ENCODE data around the gene PPP1R13B.

Gene PPP1R13B

DNA sequence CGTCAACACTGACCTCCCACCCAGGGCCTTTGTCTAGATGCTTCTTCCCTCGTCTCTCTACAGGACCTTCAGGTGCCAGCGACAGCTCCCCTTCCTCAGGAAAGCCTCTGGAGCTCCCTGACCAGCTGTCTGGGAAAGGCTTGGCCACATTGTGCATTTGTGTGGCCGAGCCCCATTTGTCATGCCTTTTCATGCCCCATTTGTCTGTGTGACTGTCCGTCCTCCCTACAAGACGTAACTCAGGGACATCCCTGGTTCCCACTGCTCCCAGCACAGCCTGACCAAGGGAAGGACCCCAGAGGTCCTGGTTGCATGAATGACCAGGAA lies 107.9 kb downstream of the PPP1R13B start:
- no peak for DNase-seq

DNA sequence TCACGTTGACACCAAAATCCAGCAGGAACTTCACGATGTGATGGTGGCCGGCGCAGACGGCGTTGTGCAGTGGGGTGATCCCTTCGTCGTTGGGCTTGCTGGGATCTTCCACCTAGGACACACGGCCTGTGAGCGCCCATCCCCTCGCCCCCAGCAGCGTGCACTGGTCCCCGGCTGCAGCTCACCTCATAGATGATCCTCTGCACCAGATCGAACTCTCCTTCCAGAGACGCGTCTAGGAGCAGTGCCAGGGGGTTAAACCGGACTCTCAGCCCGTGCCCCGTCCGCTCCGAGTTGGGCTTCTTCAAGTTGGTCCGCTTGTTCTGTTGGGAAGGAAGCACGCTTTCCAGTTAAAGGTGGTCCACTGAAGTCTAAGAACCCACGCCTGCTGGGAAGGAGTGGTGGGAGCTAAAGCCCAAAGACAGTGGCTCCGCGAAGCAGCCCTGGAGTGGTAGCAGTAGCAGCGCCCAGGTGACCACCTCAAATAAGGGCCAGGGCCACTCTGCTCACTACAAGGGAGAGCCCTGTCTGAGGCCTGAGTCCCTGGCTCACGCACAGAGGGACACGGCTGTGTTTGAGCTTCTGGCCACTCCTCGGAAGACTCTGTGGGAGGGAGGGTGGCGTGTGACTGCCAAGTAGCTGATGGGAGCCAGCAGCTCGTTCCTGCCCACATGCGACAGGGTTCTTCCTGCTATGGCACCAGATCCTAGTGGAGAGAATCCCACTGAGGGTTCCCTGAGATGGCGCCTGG lies 108.5 kb downstream of the PPP1R13B start:
- no peak for DNase-seq

DNA sequence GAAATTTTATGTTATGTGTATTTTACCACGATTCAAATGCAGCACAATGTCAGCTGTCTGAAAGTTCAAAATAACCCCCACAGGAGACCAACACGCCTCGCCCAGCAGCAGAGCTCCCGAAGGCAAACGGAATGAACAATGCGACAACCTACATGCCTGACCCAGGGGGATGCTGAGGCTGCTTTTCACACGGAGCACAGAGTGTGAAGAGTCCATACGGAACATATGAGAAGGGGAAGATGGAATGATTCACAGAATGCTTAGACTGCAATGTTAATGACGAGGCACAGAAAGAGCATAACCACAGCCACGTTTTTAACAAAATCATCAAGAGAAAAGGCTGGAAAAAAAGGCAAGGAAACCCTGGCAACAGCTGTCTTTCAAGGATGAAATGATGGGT lies 109.2 kb downstream of the PPP1R13B start:
- DNase-seq = no peak

DNA sequence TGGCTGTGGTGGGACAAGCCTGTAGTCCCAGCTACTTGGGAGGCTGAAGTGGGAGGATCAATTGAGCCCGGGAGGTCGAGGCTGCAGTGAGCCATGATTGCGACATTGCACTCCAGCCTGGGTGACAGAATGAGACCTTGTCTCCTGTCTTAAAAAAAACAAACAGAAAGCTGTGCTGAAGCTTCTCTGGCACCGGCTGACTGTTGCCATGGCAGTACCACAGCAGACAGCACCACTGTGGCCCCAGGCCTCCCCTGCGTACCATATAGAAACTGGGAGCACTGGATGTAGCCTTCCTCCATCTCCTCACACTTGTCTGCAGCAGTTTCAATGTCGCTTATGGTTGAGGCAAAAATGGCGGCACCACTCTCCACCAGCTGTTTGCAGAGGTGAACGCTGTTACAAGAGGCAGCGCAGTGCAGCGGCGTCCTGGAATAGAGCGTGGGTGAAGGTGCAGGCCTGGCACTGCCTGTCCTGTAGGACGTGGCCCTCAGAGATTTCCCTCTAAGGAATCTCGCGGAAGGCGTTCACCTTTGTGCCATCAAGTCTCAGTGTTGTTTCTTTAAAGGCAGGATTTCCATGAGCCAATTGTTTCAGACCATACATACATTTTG lies 109.8 kb downstream of the PPP1R13B start:
- DNase-seq = no peak

DNA sequence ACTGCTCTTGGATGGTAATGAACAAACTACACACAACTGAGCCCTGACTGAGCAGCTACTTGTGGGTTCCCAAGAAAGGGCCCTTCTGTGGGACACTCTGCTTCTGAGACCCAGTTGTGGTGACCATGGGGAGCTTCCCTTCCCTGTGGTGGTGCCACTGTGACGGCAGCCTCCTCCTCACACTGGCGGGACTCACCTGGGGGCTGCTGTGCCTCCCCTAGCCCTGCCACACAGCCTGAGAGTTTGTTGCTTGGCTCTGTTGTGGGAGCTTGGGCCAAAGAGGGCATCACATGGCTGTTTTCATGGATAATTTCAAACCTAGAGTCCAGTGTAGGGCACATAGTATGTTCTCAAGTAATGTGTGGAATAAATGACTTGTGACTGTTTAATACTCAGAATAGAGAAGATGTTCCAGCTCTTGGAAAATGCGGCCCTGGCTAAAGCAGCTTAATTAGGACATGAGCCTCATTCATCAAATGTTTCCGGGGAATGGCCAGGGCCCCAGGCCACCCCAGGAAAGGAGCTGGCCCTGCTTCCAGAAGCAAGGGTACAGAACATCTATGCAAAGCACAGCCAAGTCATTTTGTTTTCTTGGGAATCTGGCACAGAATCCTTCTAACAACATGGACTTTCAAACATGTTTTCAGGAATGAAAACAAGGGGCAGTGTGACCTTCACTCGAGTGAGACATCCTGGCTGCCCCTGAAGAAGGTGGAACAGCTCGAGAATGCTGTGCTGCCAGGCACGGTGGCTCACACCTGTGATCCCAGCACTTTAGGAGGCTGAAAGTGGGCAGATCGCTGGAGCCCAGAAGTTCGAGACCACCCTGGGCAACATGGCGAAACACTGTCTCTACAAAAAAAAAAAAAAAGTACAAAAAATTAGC lies 110.6 kb downstream of the PPP1R13B start:
- DNase-seq = no peak

DNA sequence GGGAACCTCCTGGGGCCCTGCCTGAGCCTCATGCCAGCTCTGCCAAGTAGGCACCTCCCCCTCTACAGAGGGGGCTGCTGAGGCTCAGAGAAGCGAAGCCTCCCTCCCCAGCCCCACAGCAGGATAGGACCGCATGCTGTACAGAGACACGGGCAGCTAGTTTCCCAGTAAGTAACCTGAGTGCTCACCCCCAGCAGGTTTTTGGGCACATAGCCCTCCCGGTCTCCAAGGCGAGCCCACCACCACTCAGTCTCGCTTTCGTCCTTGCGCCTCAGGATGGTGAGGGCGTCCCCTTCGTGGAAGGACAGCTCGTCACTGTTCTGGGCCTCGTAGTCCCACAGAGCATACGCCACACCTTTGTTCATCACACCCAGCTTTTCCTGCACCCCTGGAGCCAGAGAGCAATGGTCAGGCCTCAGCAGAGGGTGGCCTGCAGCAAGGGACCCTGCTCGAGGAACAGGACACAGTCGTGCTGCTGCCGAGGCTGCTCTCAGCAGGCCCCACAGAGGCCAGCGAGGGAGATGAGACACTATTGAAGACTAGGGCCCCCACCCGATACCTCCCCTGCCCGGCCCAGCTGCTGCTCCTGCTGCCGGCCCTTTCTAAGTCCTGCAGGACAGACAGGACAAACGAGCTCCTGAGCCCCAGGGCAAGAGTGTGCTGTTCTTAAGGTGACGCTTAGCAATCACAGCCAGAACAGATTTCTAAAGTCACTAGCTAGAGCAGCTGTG lies 111.4 kb downstream of the PPP1R13B start:
- DNase-seq = no peak

DNA sequence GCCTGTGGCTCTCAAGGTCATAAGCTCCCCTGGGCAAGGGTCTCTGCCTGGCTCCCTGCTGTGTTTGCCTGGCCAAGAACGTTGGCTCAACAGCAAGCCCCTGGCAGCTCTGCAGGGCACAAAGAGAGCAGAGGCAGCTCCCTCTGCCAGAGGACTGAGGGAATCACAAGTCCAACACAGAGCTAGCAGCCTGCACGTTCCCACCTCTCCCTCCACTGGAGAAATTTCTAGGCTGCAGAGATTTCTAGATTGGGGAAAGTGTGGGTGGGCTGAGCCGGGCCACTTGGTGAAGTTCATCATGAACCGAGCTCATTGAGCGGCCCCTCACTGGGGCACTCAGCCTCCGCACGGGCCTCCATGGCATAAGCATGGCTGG lies 111.9 kb downstream of the PPP1R13B start:
- DNase-seq = no peak

DNA sequence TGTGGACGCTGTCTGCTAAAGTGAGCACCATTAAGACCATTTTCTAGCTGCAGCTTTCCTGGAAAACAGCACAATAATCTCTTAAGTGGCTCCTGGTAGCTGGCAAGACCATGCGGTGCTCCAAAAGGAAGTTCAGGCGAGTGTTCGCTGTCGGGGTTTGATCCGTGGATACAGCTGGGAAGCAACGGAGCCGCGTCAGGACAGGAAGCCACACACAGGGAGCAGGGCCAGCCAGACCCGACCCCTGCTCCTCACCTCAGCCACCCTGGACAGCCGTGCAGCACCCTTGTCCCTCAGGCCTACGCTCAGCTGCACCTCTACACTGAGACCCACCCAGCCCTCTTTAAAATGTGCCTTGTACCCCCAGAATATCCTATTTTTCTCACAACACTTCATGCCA lies 112.4 kb downstream of the PPP1R13B start:
- DNase-seq = no peak

DNA sequence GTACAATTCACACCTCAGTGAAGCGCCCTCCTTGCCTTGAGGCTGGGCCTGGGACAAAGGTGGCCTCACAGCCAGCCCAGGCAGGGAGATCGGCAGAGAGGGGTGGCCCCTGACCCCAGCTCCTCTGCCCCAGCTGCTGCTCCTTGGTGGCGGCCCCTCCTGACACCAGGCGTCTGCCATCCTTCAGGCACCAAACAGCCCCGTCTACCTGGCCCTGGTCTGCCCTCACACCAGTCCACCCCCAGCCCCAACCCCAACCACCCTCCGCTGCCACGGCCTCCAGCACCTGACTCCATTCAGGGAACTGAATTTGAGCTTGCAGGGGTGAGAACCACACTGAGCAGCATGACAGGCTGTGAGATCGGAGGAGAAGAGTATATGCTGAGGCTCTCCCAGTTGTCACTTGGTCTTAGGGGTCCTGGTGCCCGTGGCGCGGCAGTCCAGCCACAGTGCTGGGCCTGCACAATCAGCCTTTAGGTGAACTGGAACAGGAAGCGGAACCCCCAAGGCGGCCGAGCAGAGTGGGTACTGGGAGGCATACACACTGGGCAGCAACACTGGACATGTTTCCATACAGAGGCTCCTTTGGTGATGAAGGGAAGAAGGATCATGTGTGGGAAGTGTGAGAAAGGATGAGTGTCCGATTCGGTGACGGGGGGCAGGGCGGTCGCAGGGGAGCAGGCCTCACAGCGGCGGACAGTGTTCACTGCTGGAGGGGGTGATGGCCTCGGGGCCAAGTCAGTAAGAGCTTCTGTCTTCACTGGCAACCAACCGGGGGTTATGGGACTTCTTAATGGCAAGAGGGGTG lies 113.1 kb downstream of the PPP1R13B start:
- no peak for DNase-seq

DNA sequence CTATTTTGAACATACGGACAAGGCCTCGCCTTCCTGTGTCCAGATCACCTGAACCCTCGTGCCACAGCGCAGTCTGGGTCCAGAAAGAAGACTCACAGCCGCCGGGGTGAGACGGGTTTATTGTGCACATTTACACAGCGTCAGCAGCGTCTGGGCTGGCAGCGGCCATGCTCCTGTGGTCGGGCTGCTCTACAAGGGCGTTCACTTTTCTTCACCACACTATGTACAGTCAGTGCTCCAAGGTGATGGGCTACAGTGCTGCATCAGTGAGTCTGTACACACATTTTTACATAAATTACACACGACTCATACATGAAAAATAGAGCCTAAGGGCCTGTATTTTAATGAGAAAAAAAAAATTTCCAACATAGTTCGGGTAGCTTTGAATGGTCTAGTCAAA lies 113.7 kb downstream of the PPP1R13B start:
- DNase-seq = no peak

DNA sequence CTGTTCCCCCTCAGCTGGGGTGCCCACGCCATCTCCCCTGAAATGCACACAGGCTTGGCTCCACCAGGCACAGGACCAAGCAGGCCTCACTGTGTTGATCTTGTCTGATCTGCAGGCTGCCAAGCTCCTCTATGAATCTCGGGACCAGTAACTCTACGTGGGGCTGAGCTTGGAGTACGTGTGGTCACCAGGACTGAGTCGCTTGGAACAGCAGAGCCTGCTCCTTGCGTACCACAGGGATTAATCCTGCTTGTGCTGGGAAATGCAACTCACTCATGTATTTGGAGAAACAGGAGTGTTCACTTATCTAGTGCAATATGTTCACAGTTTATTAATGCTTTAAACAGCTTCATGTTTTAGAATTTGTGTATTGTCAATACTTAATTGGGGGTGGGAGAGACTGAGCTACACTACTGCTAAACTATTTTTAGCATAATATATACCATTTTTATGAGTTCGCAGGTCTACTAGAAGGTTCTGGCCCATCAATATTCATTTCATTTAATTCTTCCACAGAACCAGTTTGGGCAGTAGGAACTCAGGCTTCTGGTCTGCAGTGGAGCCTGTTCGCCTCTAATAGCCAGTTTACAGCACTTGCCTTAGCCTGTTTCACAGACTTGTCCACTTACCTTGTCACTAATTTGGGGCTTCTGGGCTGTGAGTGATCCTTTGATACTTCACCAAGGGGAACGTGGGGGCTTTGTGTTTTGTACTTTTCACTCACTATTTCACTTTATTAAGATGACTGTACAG lies 114.3 kb downstream of the PPP1R13B start:
- no peak for DNase-seq

DNA sequence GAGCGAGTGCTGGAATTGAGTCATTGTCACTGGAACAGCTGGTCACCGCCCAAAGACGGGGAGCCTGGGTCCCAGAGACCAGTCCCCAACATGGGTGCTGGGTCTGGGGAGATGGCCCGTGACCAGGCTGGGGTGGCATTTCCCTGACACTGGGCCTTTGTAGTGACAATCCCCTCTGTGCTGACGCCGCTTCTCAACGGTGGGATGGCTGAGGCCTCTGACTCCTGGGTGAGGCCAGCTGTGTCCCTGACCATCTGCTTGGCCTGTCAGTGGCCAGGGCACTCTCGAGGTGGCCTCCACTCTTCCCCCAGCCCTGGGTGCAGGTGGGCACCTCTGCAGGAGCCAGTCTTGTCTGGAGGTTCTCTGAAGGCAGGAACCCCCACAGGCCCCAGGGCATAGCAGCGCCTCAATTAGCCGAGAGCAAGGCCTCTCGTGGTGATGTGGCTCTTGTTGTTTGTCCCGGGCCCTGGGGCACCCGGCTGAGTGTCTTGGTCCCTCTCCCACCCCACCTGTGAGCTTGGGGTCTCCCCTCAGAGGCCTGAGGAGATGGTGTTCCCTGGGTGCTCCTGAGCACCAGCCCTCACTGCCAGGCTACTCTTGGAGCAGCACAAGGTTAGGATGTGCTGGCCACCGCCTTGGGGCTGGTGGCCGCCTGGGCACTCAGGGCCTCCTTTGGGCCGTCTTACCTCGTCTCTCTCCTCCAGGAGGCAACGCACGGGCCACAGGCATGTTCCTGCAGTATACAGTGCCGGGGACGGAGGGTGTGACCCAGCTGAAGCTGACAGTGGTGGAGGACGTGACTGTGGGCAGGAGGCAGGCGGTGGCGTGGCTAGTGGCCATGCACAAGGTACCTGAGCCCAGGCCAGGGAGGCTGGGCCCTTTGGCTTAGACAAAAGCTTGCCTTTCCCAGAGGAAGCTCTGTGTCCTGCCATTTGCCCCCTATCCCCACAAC lies 115.2 kb downstream of the PPP1R13B start:
- DNase-seq = no peak

DNA sequence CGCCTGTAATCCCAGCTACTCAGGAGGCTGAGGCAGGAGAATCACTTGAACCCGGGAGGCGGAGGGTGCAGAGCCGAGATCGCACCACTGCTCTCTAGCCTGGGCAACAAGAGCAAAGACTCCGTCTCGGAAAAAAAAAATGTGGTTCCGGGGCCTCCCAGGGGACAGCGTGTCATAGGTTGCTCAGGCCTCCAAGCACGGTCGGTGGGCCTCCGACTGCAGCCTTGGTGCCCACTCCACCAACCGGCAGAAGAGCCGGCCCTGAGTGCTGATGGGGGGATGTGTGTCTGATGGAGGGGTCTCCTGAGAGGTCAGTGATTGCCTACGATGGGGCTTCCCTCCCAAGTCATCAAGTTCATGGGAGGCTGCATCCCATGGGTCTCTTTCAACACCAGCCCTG lies 115.9 kb downstream of the PPP1R13B start:
- DNase-seq = no peak

DNA sequence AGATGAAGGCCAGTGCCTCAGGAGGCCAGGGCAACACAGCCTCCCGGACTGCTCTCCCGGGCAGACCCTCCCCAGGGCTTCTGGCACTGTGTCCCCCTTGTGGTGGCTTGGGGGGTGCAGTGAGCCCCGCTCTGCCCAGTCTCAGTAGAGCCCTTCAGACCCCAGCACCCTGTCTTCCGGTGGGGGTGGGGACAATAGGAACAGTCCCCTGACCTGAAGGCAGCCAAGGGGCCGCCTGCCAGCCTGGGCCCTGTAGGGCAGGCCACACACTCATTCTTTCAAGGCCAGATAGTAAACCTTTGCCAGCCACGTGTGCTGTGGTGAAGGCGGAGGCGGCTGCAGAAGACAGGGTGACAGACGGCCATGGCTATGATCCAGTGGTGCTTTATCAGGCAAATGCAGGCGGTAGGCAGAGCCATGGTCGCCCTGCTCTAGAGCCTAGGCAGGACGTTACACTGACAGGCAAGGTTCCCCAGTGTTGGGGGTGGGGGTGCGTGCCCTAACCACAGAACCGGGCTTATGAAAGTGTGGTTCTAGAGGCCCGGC lies 116.8 kb downstream of the PPP1R13B start:
- no peak for DNase-seq

DNA sequence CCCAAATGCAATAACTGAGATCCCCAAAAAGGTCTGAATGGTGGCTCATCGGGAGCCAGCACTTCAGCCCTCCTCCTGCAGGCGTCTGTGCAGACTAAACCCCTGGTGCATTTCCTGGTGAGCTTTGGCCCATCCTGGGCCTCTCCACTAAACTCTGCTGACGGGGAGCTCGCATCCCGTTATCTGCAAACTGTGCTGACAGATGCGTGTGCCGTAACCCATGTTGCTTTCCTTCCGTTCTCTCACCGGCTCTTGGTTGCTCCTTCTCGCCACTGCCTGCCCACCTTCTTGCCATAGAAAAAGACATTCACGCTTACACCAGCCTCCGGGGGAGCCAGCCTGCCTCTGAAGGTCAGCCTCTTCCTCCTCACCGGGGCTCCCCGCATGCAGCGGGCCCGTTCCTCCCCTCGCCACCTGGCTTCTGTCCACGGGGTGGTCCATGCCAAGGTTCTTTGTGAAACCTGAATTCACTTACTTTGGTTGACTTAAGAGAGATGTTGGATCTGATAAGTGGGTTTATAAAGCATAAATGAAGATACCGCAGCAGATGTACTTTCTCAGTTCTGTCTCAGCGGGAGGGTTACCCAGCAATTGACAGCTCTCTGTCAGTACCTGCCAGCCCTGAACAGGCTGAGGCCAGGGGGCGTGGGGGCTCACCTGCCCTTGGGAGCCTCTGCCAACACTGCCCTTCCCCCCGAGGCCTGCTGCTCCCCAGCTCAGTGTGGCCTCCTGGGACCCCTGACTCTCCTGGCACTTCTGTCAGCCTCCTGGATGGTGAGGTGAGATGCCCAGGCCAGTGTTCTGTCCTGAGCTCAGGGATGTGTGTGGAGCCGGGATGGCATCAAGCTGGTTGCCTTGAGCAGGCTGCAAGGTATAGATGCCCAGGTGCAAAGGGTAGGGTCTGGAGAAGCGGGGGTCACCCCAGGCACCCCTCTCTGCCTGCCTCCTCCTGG lies 117.6 kb downstream of the PPP1R13B start:
- DNase-seq = no peak

DNA sequence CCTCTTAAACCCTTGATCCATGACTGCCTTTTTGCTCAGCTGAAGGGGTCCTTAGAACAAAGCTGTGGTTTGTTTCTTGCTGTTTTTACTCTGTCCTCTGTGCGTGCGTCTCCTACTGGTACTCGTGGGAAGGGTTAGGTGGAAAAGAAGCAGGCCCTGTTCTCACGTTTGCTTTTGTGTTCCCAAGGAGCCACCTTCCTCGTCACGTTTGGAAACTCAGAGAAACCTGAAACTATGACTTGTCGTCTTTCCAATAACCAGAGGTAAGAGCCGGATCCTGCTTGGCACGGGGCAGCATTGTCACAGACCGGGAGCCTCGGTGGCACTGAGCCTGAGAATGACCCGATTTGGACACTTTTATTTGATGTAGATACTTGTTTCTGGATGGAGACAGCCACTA lies 118.7 kb downstream of the PPP1R13B start:
- DNase-seq = no peak

DNA sequence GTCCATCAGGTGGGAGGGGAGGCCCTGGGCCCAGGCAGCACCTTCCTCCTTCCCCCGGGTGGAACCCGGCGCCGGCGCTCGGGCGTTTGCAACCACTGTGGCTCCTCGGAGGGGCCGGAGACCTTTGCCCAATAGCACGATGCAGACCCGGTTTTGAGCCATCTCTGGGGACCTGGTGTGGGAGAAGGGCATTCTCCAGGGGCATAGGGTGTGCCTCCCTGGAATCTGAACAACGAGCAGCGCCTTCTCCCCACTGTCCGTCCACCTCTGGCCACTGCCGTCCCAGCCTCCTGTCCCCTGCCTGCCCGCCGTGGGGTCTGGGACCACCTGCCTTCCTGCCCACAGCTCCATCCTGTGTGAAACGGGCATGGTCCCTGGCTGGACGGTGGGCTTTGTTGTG lies 119.2 kb downstream of the PPP1R13B start:
- DNase-seq = no peak

DNA sequence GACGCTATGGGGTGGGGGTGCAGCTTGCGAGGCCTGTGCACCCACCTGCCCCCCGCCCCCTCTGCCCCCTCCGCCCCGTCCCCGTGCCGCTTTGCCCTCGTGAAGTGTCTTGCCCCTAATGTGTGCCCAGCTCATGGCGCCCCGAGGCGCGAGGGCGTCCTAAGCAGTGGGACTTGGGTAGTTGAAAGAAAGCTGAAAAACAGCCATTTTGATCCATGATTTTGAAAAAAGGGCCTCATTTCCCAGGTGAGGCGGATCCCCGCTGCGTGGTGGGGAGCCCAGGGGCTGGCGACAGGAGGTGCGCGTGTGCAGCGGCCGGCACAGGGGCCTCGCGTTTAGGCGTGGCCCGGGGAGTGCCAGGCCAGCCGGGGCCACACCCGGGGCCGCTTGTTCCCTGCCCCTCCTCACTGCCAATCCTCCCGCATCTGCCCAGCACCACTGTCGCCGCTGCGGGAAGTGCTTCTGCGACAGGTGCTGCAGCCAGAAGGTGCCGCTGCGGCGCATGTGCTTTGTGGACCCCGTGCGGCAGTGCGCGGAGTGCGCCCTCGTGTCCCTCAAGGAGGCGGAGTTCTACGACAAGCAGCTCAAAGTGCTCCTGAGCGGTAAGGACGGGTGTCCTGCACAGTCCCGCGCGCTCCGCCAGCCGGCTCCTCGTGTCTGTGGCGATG lies 119.9 kb downstream of the PPP1R13B start:
- DNase-seq = no peak
